ENCODE measurements around the gene CHPF2. TPM values are rescaled to one million over a fixed set of nuclear protein-coding genes. Genes with fewer than 3 reads are reported as not detected.
A peak's percentile ranks its signal among the peaks of the same experiment; 100 is the strongest.

CHPF2 gene
- total RNA-seq, 1 donor from 2014 or later, result 25.0 TPM

DNA sequence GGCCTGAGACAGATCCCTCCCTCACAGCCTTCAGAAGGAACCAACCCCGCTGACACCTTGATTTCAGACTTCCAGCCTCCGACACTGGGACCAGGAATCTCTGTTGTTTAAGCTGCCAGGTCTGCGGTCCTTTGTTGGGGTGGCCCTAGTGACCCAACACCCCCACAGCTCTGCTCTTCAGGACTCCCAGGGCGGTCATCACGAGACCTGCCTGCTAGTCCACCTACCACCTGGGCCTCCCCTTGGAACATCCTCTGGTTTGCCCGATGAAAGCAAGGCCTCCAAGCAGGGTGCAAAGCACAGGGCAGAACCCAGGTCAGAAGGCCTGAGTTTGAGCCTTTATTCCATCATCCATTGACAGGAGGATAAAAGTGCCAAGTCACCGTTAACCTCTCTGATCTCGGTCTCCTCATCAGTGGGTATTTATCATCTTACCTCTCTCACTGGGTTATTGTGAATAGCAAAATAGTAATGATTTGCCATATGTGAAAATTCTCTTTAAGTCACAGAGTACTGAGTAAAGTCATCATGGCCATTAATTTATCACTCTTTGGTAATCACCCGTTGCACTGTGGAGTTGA, 33.2 kb downstream of the CHPF2 start:
- Histone ChIP-seq H3K27me3 (ENCODE audit: control insufficient read depth, insufficient read depth, low read length) (peaks cover 2% of the 10 kb centered on the region), H3K36me3 (ENCODE audit: control insufficient read depth, insufficient read depth, low read length) (no peaks in the 10 kb centered on the region), H3K4me3 (ENCODE audit: low read depth, low read length) (no peak overlapping the region)
- FAIRE-seq, result peak; percentile 64
- DNase-seq (ENCODE audit: low read depth), result no peak
- TF ChIP-seq, protein P1, sequence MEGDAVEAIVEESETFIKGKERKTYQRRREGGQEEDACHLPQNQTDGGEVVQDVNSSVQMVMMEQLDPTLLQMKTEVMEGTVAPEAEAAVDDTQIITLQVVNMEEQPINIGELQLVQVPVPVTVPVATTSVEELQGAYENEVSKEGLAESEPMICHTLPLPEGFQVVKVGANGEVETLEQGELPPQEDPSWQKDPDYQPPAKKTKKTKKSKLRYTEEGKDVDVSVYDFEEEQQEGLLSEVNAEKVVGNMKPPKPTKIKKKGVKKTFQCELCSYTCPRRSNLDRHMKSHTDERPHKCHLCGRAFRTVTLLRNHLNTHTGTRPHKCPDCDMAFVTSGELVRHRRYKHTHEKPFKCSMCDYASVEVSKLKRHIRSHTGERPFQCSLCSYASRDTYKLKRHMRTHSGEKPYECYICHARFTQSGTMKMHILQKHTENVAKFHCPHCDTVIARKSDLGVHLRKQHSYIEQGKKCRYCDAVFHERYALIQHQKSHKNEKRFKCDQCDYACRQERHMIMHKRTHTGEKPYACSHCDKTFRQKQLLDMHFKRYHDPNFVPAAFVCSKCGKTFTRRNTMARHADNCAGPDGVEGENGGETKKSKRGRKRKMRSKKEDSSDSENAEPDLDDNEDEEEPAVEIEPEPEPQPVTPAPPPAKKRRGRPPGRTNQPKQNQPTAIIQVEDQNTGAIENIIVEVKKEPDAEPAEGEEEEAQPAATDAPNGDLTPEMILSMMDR (IDR thresholded peaks at IDR 0.05; ENCODE audit: insufficient read depth, low read length, severe bottlenecking), result no peak

DNA sequence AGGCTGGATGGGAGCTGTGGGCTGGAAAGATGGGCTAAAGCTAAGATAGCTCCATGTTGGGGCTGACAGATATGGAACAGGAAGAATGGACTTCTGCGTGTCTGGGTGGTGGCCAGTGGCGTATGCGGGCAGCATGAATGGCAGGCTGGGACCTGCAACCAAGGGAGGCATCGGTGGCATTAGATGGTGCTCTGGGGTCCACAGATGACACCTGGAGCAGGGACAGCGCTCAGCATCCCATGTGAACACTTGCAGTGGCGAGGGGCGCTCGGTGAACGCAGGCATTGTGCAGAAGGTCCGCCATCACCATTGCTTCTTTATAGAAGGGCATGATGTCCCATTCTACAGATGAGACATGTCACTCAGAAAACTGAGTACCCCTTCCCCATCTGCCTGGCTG, 37.2 kb downstream of the CHPF2 start:
- no peak for FAIRE-seq

DNA sequence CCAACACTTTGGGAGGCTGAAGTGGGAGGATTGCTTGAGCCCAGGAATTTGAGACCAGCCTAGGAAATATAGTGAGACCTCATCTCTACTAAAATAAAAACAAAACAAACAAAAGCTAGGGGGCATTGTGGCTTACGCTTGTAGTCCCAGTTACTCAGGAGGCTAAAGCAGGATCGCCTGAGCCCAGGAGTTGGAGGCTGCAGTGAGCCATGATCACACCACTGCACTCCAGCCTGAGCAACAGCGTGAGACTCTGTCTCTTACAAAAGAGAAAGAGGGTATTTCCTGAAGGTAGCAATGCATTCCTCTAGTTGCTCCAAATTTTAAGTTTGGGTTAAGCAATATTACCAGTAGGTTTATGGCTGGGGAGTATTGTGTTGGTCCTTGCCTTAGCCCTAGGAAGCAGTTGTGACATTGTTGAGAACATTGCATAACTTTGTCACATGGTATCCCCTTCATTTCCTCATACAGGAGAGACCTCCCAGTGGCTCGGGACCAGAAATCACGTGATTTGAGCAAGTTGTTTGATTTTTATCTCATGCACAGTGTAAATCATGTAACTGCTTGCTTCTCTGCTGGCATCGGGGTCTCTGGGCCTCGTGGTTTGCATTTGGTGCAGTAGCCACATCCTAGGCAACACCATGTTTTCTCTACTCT, 39.5 kb downstream of the CHPF2 start:
- peak; percentile 18 for DNase-seq (ENCODE audit: low read depth)
- Histone ChIP-seq H3K36me3 (ENCODE audit: control insufficient read depth, insufficient read depth, low read length) (no peaks in the 10 kb centered on the region), H3K4me3 (ENCODE audit: low read depth, low read length) (no peak overlapping the region), H3K27me3 (ENCODE audit: control insufficient read depth, insufficient read depth, low read length) (no peaks in the 10 kb centered on the region)
- FAIRE-seq, result no peak
- TF ChIP-seq, protein P1 (IDR thresholded peaks at IDR 0.05; ENCODE audit: insufficient read depth, low read length, severe bottlenecking), result peak; percentile 2

More for the DNA sequence above, 37.2 kb downstream of the CHPF2 start:
- TF ChIP-seq, protein P1 (IDR thresholded peaks at IDR 0.05; ENCODE audit: insufficient read depth, low read length, severe bottlenecking), result no peak
- H3K4me3 ChIP-seq (ENCODE audit: low read depth, low read length), result no peak overlapping the region
- no peaks in the 10 kb centered on the region for H3K27me3 ChIP-seq (ENCODE audit: control insufficient read depth, insufficient read depth, low read length)
- DNase-seq (ENCODE audit: low read depth), result no peak
- H3K36me3 ChIP-seq (ENCODE audit: control insufficient read depth, insufficient read depth, low read length), result no peaks in the 10 kb centered on the region

DNA sequence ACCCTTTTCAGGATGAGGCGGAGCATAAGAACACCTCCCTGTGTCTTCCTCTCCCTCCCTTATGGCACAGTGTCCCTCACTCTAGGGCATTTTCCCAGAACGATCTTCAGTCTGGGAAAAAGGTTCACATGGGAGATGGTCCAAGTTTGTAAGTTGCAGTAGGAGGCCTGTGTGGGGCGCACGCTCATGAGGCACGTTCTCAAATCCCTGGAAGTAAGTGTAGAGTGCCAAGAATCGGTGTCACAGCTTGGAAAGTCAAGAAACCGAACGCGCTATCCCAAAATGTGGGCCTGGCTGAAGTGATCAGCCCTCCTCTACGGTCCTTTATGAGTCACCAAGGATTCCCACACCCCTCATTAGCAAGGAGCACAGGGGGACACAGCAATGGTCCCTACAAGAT, 40.1 kb downstream of the CHPF2 start:
- Histone ChIP-seq H3K4me3 (ENCODE audit: low read depth, low read length) (no peak overlapping the region), H3K36me3 (ENCODE audit: control insufficient read depth, insufficient read depth, low read length) (no peaks in the 10 kb centered on the region), H3K27me3 (ENCODE audit: control insufficient read depth, insufficient read depth, low read length) (no peaks in the 10 kb centered on the region)
- no peak for FAIRE-seq
- no peak for DNase-seq (ENCODE audit: low read depth)
- TF ChIP-seq, protein P1 (IDR thresholded peaks at IDR 0.05; ENCODE audit: insufficient read depth, low read length, severe bottlenecking), result no peak

DNA sequence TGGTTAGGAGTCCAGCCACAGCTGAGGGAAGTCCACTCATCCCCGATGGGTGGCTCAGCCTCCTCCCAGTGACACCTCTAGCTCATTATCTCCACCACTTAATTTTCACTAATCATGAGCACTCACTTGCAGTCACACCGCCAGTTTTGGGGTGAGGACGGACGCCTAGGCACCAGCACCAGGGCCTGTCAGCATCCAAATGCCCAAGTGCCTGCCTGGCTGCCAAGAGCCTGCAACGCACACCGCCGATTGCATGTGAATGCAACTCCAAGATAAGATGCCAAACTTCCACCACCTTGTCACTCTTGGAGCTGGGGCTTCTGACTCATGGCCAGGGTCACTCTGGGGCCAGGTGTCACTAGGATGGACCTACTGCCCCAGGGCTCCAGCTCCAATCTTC, 40.6 kb downstream of the CHPF2 start:
- no peaks in the 10 kb centered on the region for H3K36me3 ChIP-seq (ENCODE audit: control insufficient read depth, insufficient read depth, low read length)
- DNase-seq (ENCODE audit: low read depth), result no peak
- FAIRE-seq, result no peak
- H3K27me3 ChIP-seq (ENCODE audit: control insufficient read depth, insufficient read depth, low read length), result no peaks in the 10 kb centered on the region
- TF ChIP-seq, protein P1 (IDR thresholded peaks at IDR 0.05; ENCODE audit: insufficient read depth, low read length, severe bottlenecking), result no peak
- H3K4me3 ChIP-seq (ENCODE audit: low read depth, low read length), result no peak overlapping the region

Data from bronchial epithelial cell (primary cell).